Embryonic facial prominence (tissue), 1 donor: ENCODE measurements around the gene PPP1R3G.

Experiments used
- DNase-seq: peaks from one replicate; pipeline ENCODE4 v3.0.0-alpha.2; 2016; ENCODE audit errors: extremely low spot score

PPP1R3G gene

GRCh38 chr6:5072440-5072839 is 12.7 kb upstream of the PPP1R3G start:
- DNase-seq, result no peak

GRCh38 chr6:5073992-5074391 is 11.1 kb upstream of the PPP1R3G start:
- no peak for DNase-seq

DNA sequence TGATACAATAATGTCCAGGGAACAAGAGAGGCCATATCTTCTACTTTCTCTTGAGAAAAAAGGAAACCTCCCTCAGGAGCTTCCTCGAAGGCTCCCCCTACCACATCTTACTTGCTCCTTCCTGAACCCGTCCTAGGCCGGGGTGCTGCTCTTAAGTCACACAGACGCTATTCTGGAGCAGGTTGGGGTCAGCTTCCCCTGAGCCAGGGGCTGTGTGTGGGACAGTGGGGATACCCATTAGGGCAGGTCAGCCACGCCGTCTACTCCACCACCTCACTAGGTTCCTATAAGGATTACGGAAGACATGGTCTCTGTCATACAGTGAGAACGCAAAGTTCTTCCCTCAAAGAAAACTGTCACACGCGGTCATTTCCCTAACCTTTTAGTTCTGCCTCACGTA is 8.2 kb upstream of the PPP1R3G start:
- DNase-seq, result no peak

DNA sequence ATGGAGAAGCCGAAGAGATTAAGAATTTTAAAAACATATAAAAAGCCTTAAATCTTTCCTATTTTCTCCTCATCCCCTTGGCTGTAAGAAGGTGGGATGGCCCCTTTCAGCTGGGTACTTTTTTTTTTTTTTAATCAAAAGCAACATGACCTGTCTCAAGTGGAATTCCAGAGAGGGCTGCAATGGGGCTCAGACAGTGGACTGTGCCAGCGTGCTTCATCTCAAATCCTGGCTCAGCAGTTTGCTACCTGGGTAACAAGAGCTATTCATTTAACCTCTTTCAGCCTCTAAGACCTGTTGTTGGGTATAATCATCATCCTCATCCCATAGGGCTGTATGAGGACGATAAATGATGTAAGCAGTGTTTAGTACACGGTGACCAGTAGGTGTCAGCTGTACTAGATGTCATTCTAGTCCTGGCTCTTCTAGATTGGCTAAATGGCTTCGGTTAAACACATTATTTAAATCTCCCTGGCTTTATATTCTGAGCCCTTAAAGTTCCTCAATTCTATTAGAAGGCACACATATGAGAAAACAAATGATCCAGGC is 6.9 kb upstream of the PPP1R3G start:
- DNase-seq, result no peak

- DNase-seq, result no peak
These were observed 5.4 kb upstream of the PPP1R3G start for GRCh38 chr6:5079692-5080091.

DNA sequence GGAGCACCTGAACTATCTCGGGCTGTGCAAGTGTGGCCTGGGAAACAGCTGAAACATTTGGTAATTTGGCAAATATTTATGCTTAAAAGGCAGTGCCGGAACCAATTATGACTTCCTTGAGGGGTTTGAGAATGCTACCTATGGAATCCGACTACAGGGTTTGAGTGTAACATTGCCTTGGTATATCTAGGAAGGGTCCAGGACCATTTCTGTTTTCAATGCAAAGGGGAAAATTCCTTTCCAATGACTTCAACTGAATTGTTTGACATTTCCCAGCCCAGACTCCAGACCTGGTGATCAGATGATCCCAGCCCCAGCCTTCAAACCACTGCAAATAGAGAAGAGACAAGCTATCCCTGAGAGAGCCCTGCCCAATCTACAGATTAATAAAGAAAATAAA is 4.6 kb upstream of the PPP1R3G start:
- no peak for DNase-seq

DNA sequence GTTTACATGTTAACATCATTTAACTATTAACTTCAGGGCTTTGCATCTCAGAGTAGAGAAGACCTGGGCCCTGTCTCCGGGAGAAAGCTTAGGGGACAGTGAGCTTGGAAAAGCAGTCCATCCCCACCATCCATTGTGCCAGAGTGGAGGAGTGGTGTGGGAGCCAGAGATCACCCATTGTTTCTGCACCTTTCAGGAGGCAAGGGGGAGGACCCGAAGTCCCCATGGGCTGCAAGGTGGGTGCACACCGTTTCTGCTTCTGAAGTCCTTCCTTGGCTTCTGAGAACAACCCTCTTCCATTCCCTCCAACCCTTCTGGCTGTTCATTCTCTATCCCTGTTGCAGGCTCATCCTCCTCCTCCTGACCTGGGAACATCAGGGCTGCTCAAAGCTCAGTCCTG is 4.0 kb upstream of the PPP1R3G start:
- DNase-seq, result no peak

DNA sequence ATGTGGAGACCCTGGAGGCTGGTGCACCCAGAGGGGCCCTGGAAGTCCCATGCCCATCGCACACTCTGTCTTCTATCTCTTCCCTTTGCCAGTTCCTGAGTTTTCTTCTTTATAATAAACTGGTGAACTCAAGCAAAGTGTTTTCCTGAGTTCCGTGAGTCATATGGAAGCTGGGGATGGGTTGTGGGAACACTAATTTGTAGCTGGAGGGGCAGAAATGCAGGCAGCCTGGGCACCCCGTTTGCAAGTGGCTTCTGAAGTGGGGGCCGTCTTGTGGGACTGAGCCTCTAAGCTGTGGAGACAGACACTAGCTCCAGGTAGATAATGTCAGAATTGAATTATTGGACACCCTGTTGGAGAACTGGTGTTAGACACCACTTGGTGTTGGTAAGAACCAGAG is 3.2 kb upstream of the PPP1R3G start:
- DNase-seq, result no peak

- DNase-seq, result no peak
These were observed 2.4 kb upstream of the PPP1R3G start for GRCh38 chr6:5082487-5083306.

GRCh38 chr6:5083307-5083583 is 1.9 kb upstream of the PPP1R3G start:
- DNase-seq, result no peak

DNA sequence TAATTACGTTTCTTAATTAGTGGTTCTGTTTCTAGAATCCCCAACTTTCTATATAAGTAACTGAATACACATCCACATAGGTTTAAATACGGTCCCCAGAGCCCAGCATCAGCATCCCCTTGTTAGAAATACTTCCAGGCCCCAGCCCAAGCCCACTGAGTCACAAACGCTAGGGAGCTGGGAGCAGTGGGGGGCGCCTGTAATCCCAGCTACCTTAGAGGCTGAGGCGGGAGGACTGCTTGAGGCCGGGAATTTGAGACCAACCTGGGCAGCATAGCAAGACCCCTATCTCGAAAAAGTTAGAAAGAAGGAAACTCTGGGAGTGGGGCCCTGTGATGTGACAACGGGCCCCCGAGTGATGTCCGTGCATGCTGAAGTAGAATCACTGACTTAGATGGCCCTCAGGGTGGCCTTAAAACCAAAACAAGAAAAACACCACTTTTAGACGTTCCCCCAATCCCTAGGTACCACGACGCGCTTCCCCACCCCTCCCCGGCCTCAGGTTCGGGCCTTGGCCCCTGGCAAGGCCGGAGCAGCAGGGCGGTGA is 1.3 kb upstream of the PPP1R3G start:
- DNase-seq, result no peak

DNA sequence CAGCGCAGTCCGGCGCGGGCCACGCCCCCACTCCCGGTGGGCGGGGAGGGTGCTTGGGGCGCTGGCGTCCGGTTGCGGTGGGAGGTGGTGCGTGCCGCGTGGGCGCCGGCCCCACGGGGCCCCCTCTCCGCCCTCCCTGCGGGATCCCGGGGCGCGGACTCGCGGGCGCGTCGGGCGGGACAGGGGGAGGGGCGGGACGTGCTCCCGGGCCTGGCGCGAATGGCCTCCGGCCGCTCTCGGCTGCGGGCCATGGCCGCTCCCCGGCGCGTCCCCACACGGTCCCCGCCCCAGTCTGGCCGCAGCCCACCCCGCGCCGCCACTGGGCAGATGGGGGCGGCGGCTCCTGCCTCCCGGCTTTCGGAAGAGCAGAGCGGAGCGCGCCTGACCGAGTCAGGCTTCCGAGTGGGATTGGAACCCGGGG is 771 bp upstream of the PPP1R3G start:
- DNase-seq, result no peak

DNA sequence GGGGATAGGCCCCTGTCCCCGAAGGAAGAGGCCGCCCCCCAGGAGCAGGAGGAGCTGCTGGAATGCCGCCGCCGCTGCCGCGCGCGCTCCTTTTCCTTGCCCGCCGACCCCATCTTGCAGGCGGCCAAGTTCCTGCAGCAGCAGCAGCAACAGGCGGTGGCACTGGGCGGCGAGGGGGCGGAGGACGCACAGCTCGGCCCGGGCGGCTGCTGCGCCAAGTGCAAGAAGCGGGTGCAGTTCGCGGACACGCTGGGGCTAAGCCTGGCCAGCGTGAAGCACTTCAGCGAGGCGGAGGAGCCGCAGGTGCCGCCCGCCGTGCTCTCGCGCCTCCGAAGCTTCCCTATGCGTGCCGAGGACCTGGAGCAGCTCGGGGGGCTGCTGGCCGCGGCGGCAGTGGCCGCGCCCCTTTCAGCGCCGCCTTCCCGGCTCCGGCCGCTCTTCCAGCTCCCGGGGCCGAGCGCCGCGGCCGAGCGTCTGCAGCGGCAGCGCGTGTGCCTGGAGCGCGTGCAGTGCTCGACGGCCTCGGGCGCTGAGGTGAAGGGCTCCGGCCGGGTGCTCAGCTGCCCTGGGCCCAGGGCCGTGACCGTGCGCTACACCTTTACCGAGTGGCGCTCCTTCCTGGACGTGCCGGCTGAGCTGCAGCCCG is 630 bp downstream of the PPP1R3G start:
- no peak for DNase-seq

DNA sequence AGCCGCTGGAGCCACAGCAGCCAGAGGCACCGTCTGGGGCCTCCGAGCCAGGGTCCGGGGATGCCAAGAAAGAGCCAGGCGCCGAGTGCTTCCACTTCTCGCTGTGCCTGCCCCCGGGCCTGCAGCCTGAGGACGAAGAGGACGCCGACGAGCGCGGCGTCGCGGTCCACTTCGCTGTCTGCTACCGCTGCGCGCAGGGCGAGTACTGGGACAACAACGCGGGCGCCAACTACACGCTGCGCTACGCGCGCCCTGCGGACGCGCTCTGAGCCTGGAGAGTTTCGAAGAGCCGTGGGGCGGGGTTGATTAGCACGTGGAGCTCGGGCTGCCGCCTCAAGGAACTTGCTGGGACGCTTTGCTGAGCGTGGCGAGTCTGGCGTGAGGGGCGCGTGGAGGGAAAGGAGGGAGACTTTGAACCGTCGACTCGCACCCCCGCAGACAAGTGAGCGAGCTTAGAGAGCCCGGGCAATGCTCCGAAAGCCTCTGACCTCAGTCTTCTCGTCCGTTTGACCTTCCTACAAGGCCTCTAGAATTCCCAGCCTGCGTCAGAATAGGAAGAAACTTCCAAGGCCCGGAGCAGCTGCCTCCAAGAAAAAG is 1.3 kb downstream of the PPP1R3G start:
- DNase-seq, result no peak

DNA sequence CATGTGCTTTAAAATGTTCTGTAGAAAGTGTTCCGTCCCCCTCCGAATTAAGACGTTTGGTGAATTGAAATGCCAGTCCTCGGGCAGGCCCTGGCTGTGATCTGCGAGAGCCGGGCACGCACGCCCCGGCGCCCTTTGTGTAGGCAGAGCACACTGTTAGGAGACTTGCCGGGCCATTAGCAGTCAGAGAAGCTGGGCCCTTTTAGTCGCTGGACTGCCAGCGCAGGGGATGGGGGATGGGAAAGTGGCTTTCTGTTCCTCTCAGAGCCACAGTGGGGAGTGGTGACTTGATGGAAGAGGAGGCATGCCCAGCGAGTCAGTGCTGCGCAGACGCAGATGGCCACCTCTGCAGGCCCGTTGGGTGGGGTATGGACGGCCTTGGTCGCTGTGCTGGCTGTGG is 2.2 kb downstream of the PPP1R3G start:
- DNase-seq, result no peak

DNA sequence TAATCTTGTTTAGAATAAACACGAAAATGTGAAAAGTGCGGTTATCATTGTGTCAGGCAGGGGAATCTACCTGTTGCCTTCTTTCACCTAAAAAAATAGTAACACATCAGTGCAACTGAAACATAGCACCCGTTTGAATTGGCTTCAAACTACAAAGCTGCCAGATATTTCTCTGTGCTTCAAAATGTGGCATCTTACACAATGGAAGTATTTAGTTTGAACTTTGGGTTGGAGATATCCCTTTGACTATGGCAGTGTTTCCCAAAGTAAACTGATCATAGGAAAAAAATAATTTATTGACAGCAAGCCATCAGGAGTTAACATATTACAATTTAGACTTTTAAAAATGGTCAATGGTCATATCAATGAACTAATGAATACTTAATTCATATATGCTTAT is 3.6 kb downstream of the PPP1R3G start:
- DNase-seq, result no peak

- DNase-seq, result no peak
These were observed 4.6 kb downstream of the PPP1R3G start for GRCh38 chr6:5089481-5090438.

- no peak for DNase-seq
These were observed 5.5 kb downstream of the PPP1R3G start for GRCh38 chr6:5090603-5091002.

DNA sequence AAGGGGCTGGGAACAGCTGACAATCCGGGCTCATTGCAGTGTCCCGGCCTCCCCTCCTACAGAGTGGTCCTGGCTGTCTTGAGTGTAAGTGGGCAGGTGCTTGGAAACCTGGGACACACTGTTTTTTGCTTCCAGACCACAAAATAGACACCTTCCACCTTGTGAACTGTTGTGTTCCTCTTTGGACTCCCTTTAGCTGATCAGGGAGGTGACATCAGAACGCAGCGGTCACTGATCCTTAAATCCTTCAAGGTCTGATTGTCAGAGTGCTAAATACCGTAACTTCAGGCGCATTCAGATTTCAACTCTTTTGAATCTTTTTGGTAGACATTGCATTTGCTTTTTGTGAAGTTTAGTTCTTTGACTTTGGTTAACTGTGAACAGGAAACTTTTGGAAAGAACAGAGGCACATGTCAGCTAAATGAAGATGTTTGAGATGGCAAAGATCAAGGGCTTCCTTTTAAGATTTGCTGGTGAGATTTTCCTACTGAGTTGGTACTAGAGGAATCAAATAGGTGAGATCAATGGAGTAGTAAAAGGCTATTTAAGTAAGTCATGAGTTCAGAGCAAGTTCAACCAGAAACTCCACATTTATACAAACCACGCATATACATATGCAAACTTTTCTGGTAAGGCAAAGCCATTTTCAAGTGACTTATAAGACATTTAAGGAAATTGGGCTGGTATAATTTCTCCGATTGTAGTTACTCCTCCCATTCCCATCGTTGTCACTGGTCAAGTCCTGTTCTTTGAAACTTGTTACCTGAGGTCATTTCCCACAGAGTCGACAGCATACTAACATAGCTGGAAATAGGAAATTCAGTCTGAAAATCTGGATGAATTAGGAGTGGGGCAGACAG is 6.3 kb downstream of the PPP1R3G start:
- DNase-seq, result no peak

- no peak for DNase-seq
These were observed 8.3 kb downstream of the PPP1R3G start for GRCh38 chr6:5093231-5094015.
